Endothelial cell of umbilical vein (primary cell): ENCODE measurements around the gene TTC9B. TPM values are rescaled to one million over a fixed set of nuclear protein-coding genes. Genes with fewer than 3 reads are reported as not detected.

Source experiments
- BruUV-seq: library from RNA; stranded (reverse); fragments of 400-500 nt; replicated peaks from 2 replicates; lab custom pipeline; 2021; lab: Mats Ljungman, UMichigan
- CTCF ChIA-PET: fragments of 300-600, 350-600 bp; sonication (Branson Sonifier 250); formaldehyde crosslinking; loops from one replicate; lab custom pipeline; 2021; ENCODE audit warnings: antibody characterized with exemption, inconsistent platforms; lab: Charles Lee
- POLR2A ChIA-PET: fragments of 300-600, 350-600 bp; sonication (Branson Sonifier 250); formaldehyde crosslinking; loops from one replicate; lab custom pipeline; 2021; ENCODE audit warnings: antibody characterized with exemption, inconsistent platforms; lab: Charles Lee
- DNase-seq: peaks from one replicate; pipeline ENCODE4 v3.0.0-alpha.2; 2011; ENCODE audit warnings: low read depth, low spot score
- FAIRE-seq: peaks from 2 replicates; lab custom pipeline; 2011; peaks lifted over from hg19 to GRCh38; lab: Jason Lieb, UNC
- H2AFZ ChIP-seq: 2 replicates; pipeline ENCODE4 v1.6.0; 2012; ENCODE audit warnings: low read depth, low read length, control low read depth, inconsistent platforms
- H3K27ac ChIP-seq: 2 replicates; pipeline ENCODE4 v1.5.1; 2011; ENCODE audit warnings: low read depth, mild to moderate bottlenecking, control low read depth, low read length, moderate library complexity; ENCODE audit not compliant: insufficient read depth
- H3K27me3 ChIP-seq, 2 experiments: 2 replicates each; pipeline versions ENCODE4 v1.6.0 to v1.6.1; 2011; ENCODE audit warnings: low read length in 2 of 2, mixed read lengths in 1 of 2; ENCODE audit not compliant: control insufficient read depth in 2 of 2, insufficient read depth in 2 of 2
- H3K36me3 ChIP-seq, 2 experiments: 2 replicates in 1 of 2; 3 replicates in 1 of 2; pipeline ENCODE4 v1.5.1; 2011; ENCODE audit warnings: low read length in 2 of 2, mild to moderate bottlenecking in 1 of 2, moderate library complexity in 1 of 2; ENCODE audit not compliant: control insufficient read depth in 2 of 2, insufficient read depth in 2 of 2; ENCODE audit errors: extremely low read depth in 1 of 2
- H3K4me1 ChIP-seq: 3 replicates; pipeline ENCODE4 v1.5.1; 2011; ENCODE audit warnings: mild to moderate bottlenecking, low read length; ENCODE audit not compliant: control insufficient read depth, insufficient read depth; ENCODE audit errors: extremely low read depth
- H3K4me2 ChIP-seq: 2 replicates; pipeline ENCODE4 v1.6.1; 2011; ENCODE audit warnings: low read length, control low read depth, mixed read lengths; ENCODE audit not compliant: insufficient read depth
- H3K4me3 ChIP-seq, 3 experiments: fragments of 200-600 bp in 1 of 3; sonication (generic), shearing (Covaris generic) in 1 of 3; replicated peaks in 1 of 3; 2 replicates each; pipeline ENCODE4 v1.5.1; 2011 to 2016; ENCODE audit warnings: control low read depth in 3 of 3, low read length in 3 of 3, mild to moderate bottlenecking in 2 of 3, inconsistent platforms in 1 of 3, low read depth in 1 of 3, moderate library complexity in 1 of 3; ENCODE audit not compliant: insufficient read depth in 1 of 3
- H3K79me2 ChIP-seq: 2 replicates; pipeline ENCODE4 v1.6.0; 2012; ENCODE audit warnings: low read length, inconsistent platforms; ENCODE audit not compliant: control insufficient read depth, insufficient read depth
- H3K9ac ChIP-seq: replicated peaks from 2 replicates; pipeline ENCODE3; 2011; ENCODE audit warnings: low read length, control low read depth; ENCODE audit not compliant: insufficient read depth; ENCODE audit errors: extremely low read depth
- H3K9me1 ChIP-seq: replicated peaks from 3 replicates; pipeline ENCODE4 v1.6.0; 2011; ENCODE audit warnings: mild to moderate bottlenecking, low read length; ENCODE audit not compliant: control insufficient read depth, insufficient read depth; ENCODE audit errors: extremely low read depth
- H3K9me3 ChIP-seq: replicated peaks from 2 replicates; pipeline ENCODE4 v1.5.1; 2012; ENCODE audit warnings: low read length, inconsistent platforms; ENCODE audit not compliant: control insufficient read depth, insufficient read depth
- H4K20me1 ChIP-seq: replicated peaks from 2 replicates; pipeline ENCODE3; 2011; ENCODE audit warnings: mild to moderate bottlenecking, low read length; ENCODE audit not compliant: control insufficient read depth, insufficient read depth; ENCODE audit errors: extremely low read depth
- EZH2 ChIP-seq: IDR thresholded peaks from 2 replicates; pipeline ENCODE4 v1.6.1; 2012; ENCODE audit warnings: borderline replicate concordance, low read depth, mild to moderate bottlenecking, moderate library complexity, low read length, inconsistent platforms; ENCODE audit not compliant: severe bottlenecking
- FOS ChIP-seq: IDR thresholded peaks from 2 replicates; pipeline ENCODE4 v1.6.1; 2011; ENCODE audit warnings: mild to moderate bottlenecking, low read length, moderate library complexity, borderline replicate concordance; ENCODE audit not compliant: insufficient read depth
- GATA2 ChIP-seq: IDR thresholded peaks from 2 replicates; pipeline ENCODE4 v1.7.0; 2011; ENCODE audit warnings: low read depth, mild to moderate bottlenecking, moderate library complexity, mixed read lengths, low read length; ENCODE audit not compliant: insufficient read length, insufficient read depth
- JUN ChIP-seq: IDR thresholded peaks from 2 replicates; pipeline ENCODE4 v1.6.1; 2011; ENCODE audit warnings: borderline replicate concordance, low read depth; ENCODE audit not compliant: insufficient read length, insufficient read depth
- MYC ChIP-seq: IDR thresholded peaks from one replicate; pipeline ENCODE4 v1.6.1; 2011; ENCODE audit warnings: mild to moderate bottlenecking, low read depth, low read length
- POLR2A ChIP-seq: IDR thresholded peaks from 2 replicates; pipeline ENCODE4 v1.6.1; 2012; ENCODE audit warnings: low read depth, mild to moderate bottlenecking, control low read depth, low read length
- POLR2AphosphoS5 ChIP-seq: IDR thresholded peaks from 2 replicates; pipeline ENCODE4 v1.6.1; 2012; ENCODE audit warnings: low read depth, mild to moderate bottlenecking, control low read depth, low read length, moderate library complexity; ENCODE audit not compliant: insufficient read depth
- dilution Hi-C: fragments of 300-500 bp; cut with MboI; formaldehyde crosslinking; loops from one replicate; pipeline ENCODE4 v1.15.0; 2019; ENCODE audit warnings: low sequenced_read_pairs; ENCODE audit not compliant: extremely low pct_ligation_motif_present
- intact Hi-C: fragments of 100-400 bp; cut with micrococcal nuclease; formaldehyde crosslinking; loops from one replicate; pipeline ENCODE4 v1.10.0; 2022
- polyA plus RNA-seq, 4 experiments: library from polyadenylated mRNA; depleted of rRNA in 3 of 4; stranded (reverse) in 3 of 4; unstranded in 1 of 4; fragments of >200 nt; gene quantifications; 2 replicates each; pipeline versions ENCODE4 v1.2.1 to v1.2.3, GENCODE V29; 2011 to 2012; ENCODE audit warnings: missing spikeins in 1 of 4
- total RNA-seq: library from RNA; stranded (reverse); gene quantifications from 2 replicates; pipeline ENCODE4 v1.2.3, GENCODE V29; 2021
- TF ChIP-seq, protein P1 (sequence below), 2 donors: IDR thresholded peaks; 1 replicate in 1 of 2; 2 replicates in 1 of 2; pipeline ENCODE4 v1.5.1; 2011; ENCODE audit warnings: low read length in 2 of 2, mild to moderate bottlenecking in 2 of 2, moderate library complexity in 2 of 2, control low read depth in 1 of 2, inconsistent platforms in 1 of 2, low read depth in 1 of 2; ENCODE audit not compliant: insufficient read depth in 1 of 2; ENCODE audit errors: extremely low read depth in 1 of 2
- TF ChIP-seq, protein P2 (sequence below): IDR thresholded peaks from 2 replicates; pipeline ENCODE4 v1.6.1; 2011; ENCODE audit not compliant: insufficient read depth, insufficient read length

TTC9B gene
- total and polyA plus RNA-seq, 2 donors (not counting 3 experiments of a cell fraction or from before 2014, with no cell fraction given), result not detected

DNA sequence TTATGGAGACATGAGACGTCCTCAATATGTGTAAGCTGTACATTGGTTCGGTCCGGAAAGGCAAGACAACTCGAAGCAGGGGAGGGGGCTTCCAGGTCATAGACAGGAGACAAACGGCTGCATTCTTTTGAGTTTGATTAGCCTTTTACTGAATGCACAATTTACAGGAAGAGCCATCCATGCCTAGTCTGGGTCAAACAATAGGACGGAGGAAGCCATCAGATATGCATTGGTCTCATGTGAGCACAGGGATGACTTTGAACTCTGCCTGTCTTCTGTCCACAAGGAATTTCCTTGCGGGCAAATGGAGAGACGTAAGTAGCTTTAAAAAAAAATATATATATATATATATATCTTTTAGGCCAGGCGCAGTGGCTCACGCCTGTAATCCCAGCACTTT, 10.2 kb upstream of the TTC9B start:
- dilution Hi-C loops, result no loop called here
- no peaks in the 10 kb centered on the region for H3K36me3 ChIP-seq
- H3K4me2 ChIP-seq, result no peak overlapping the region
- no peak for DNase-seq
- H3K27me3 ChIP-seq, result peaks cover 23 to 35% of the 10 kb centered on the region in 2 experiments
- peak; percentile 91 for FAIRE-seq
- POLR2A ChIA-PET, result no interaction called here
- peaks cover 23% of the 10 kb centered on the region for H3K4me1 ChIP-seq
- BruUV-seq, result no TSS peak
- CTCF ChIA-PET, result no interaction called here
- no peak overlapping the region for H3K9ac ChIP-seq
- H3K79me2 ChIP-seq, result no peaks in the 10 kb centered on the region
- no peaks in the 10 kb centered on the region for H3K9me1 ChIP-seq
- intact Hi-C loops, result no loop called here
- H2AFZ ChIP-seq, result no peak overlapping the region
- H3K27ac ChIP-seq, result no peak overlapping the region
- H3K4me3 ChIP-seq, result no peak overlapping the region
- no peaks in the 10 kb centered on the region for H3K9me3 ChIP-seq
- TF ChIP-seq, protein P1, sequence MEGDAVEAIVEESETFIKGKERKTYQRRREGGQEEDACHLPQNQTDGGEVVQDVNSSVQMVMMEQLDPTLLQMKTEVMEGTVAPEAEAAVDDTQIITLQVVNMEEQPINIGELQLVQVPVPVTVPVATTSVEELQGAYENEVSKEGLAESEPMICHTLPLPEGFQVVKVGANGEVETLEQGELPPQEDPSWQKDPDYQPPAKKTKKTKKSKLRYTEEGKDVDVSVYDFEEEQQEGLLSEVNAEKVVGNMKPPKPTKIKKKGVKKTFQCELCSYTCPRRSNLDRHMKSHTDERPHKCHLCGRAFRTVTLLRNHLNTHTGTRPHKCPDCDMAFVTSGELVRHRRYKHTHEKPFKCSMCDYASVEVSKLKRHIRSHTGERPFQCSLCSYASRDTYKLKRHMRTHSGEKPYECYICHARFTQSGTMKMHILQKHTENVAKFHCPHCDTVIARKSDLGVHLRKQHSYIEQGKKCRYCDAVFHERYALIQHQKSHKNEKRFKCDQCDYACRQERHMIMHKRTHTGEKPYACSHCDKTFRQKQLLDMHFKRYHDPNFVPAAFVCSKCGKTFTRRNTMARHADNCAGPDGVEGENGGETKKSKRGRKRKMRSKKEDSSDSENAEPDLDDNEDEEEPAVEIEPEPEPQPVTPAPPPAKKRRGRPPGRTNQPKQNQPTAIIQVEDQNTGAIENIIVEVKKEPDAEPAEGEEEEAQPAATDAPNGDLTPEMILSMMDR (IDR thresholded peaks at IDR 0.05; ENCODE audit: extremely low read depth in 1 of 2, insufficient read depth in 1 of 2, low read depth in 1 of 2, low read length in 2 of 2), result no peak
- TF ChIP-seq GATA2 (no peak), FOS (no peak), EZH2 (no peak), POLR2A (no peak), JUN (no peak), POLR2AphosphoS5 (no peak), MYC (no peak)
- TF ChIP-seq, protein P2, sequence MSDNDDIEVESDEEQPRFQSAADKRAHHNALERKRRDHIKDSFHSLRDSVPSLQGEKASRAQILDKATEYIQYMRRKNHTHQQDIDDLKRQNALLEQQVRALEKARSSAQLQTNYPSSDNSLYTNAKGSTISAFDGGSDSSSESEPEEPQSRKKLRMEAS, result no peak
- H4K20me1 ChIP-seq, result no peaks in the 10 kb centered on the region
